IMR-90 (cell line): Measurements from ENCODE around the gene HYCC1. TPM values are rescaled to one million over a fixed set of nuclear protein-coding genes. Genes with fewer than 3 reads are reported as not detected.
A peak's percentile ranks its signal among the peaks of the same experiment; 100 is the strongest.

Experiments
- ATAC-seq: fragments of 200-7000 bp; cut with Tn5 transposase; 2 replicates; pipeline ENCODE4 v1.9.1; 2020; ENCODE audit warnings: low read depth, mild to moderate bottlenecking, moderate library complexity
- BruUV-seq: library from RNA; stranded (reverse); fragments of 400-500 nt; replicated peaks from 2 replicates; lab custom pipeline; 2021; lab: Mats Ljungman, UMichigan
- CTCF ChIA-PET: fragments of 300-600 bp; formaldehyde crosslinking; extraction: SDS; loops from one replicate; lab custom pipeline; 2021; ENCODE audit warnings: antibody characterized with exemption; lab: Yijun Ruan, JAX
- POLR2A ChIA-PET: fragments of 300-600 bp; sonication (Branson Sonifier 250); formaldehyde crosslinking; loops from one replicate; lab custom pipeline; 2022; ENCODE audit warnings: antibody characterized with exemption; ENCODE audit not compliant: unreplicated experiment; lab: Charles Lee
- DNase-seq: peaks from one replicate; pipeline ENCODE4 v3.0.0; 2013
- H2AFZ ChIP-seq: replicated peaks from 2 replicates; pipeline ENCODE3; 2013; ENCODE audit warnings: low read length, mild to moderate bottlenecking; ENCODE audit not compliant: poor library complexity
- H2AK5ac ChIP-seq: 2 replicates; pipeline ENCODE4 v1.6.1; 2013; ENCODE audit warnings: low read depth, low read length, inconsistent platforms
- H2AK9ac ChIP-seq: replicated peaks from 2 replicates; pipeline ENCODE3; 2013; ENCODE audit warnings: mild to moderate bottlenecking, low read depth, low read length, moderate library complexity; ENCODE audit not compliant: poor library complexity
- H2BK120ac ChIP-seq: 2 replicates; pipeline ENCODE4 v1.6.1; 2013; ENCODE audit warnings: low read depth, low read length, inconsistent platforms
- H2BK15ac ChIP-seq: 3 replicates; pipeline ENCODE4 v1.6.1; 2013; ENCODE audit warnings: low read depth, low read length, inconsistent platforms
- H2BK20ac ChIP-seq: 2 replicates; pipeline ENCODE4 v1.6.1; 2013; ENCODE audit warnings: low read depth, mild to moderate bottlenecking, inconsistent platforms, low read length, moderate library complexity
- H2BK5ac ChIP-seq: 2 replicates; pipeline ENCODE4 v1.6.1; 2013; ENCODE audit warnings: mild to moderate bottlenecking, low read depth, low read length, inconsistent platforms; ENCODE audit not compliant: poor library complexity, severe bottlenecking
- H3K14ac ChIP-seq: replicated peaks from 2 replicates; pipeline ENCODE4 v1.6.1; 2013; ENCODE audit warnings: low read depth, low read length, inconsistent platforms
- H3K18ac ChIP-seq: 2 replicates; pipeline ENCODE4 v1.6.1; 2013; ENCODE audit warnings: low read depth, low read length, control low read depth
- H3K23ac ChIP-seq: 2 replicates; pipeline ENCODE4 v1.6.1; 2013; ENCODE audit warnings: low read depth, low read length, inconsistent platforms
- H3K27ac ChIP-seq: 2 replicates; pipeline ENCODE4 v1.5.1; 2013; ENCODE audit warnings: mild to moderate bottlenecking, control low read depth, low read length; ENCODE audit not compliant: insufficient read depth
- H3K27me3 ChIP-seq: 2 replicates; pipeline ENCODE4 v1.6.1; 2013; ENCODE audit warnings: low read length; ENCODE audit not compliant: control insufficient read depth, insufficient read depth
- H3K36me3 ChIP-seq: 2 replicates; pipeline ENCODE4 v1.6.1; 2013; ENCODE audit warnings: low read length, mixed read lengths; ENCODE audit not compliant: control insufficient read depth, insufficient read depth
- H3K4ac ChIP-seq: 2 replicates; pipeline ENCODE4 v1.6.1; 2013; ENCODE audit warnings: low read depth, low read length, inconsistent platforms
- H3K4me1 ChIP-seq: 2 replicates; pipeline ENCODE4 v1.6.1; 2013; ENCODE audit warnings: low read length, mixed read lengths; ENCODE audit not compliant: control insufficient read depth, insufficient read depth
- H3K4me2 ChIP-seq: 2 replicates; pipeline ENCODE4 v1.6.1; 2013; ENCODE audit warnings: low read depth, mild to moderate bottlenecking, control low read depth, low read length, moderate library complexity
- H3K4me3 ChIP-seq: 2 replicates; pipeline ENCODE4 v1.5.1; 2013; ENCODE audit warnings: low read depth, mild to moderate bottlenecking, control low read depth, low read length, moderate library complexity; ENCODE audit not compliant: insufficient read depth
- H3K56ac ChIP-seq: 2 replicates; pipeline ENCODE4 v1.6.1; 2013; ENCODE audit warnings: low read length, inconsistent platforms; ENCODE audit not compliant: insufficient read depth; ENCODE audit errors: extremely low read depth
- H3K79me1 ChIP-seq, 2 experiments: 2 replicates each; pipeline ENCODE4 v1.6.1; 2013; ENCODE audit warnings: low read length in 2 of 2, inconsistent platforms in 1 of 2, low read depth in 1 of 2
- H3K9ac ChIP-seq: 2 replicates; pipeline ENCODE4 v1.6.1; 2013; ENCODE audit warnings: low read depth, low read length, control low read depth
- H3K9me1 ChIP-seq: 2 replicates; pipeline ENCODE4 v1.6.1; 2013; ENCODE audit warnings: low read length, inconsistent platforms; ENCODE audit not compliant: insufficient read depth
- H3K9me3 ChIP-seq: 2 replicates; pipeline ENCODE4 v1.6.1; 2013; ENCODE audit warnings: low read length; ENCODE audit not compliant: control insufficient read depth, insufficient read depth
- H4K20me1 ChIP-seq: 2 replicates; pipeline ENCODE4 v1.6.1; 2013; ENCODE audit warnings: low read length, inconsistent platforms; ENCODE audit not compliant: insufficient read depth
- H4K5ac ChIP-seq: 2 replicates; pipeline ENCODE4 v1.6.1; 2013; ENCODE audit warnings: mild to moderate bottlenecking, low read depth, low read length, control low read depth
- H4K8ac ChIP-seq, 2 experiments: 2 replicates each; pipeline ENCODE4 v1.6.1; 2013; ENCODE audit warnings: low read depth in 2 of 2, low read length in 2 of 2, control low read depth in 1 of 2, inconsistent platforms in 1 of 2
- H4K91ac ChIP-seq: 2 replicates; pipeline ENCODE4 v1.6.1; 2013; ENCODE audit warnings: low read depth, low read length, inconsistent platforms; ENCODE audit not compliant: insufficient read depth
- BHLHE40 ChIP-seq: fragments of 150-350 bp; IDR thresholded peaks from 2 replicates; pipeline ENCODE4 v1.6.1; 2016; ENCODE audit warnings: mild to moderate bottlenecking, low read depth, low read length
- CEBPB ChIP-seq: IDR thresholded peaks from 2 replicates; pipeline ENCODE4 v1.6.1; 2012; ENCODE audit warnings: low read depth, low read length, improper control_type of control experiment
- FOS ChIP-seq: fragments of 150-350 bp; IDR thresholded peaks from 2 replicates; pipeline ENCODE4 v1.6.1; 2016; ENCODE audit warnings: low read depth, low read length
- MAFK ChIP-seq: IDR thresholded peaks from 2 replicates; pipeline ENCODE4 v1.6.1; 2012; ENCODE audit warnings: low read depth, low read length, improper control_type of control experiment
- MXI1 ChIP-seq: IDR thresholded peaks from 2 replicates; pipeline ENCODE4 v1.6.1; 2012; ENCODE audit warnings: low read depth, mild to moderate bottlenecking, low read length, moderate library complexity, borderline replicate concordance
- NFE2L2 ChIP-seq: fragments of 150-350 bp; IDR thresholded peaks from 2 replicates; pipeline ENCODE4 v1.6.1; 2016; ENCODE audit warnings: low read depth, mild to moderate bottlenecking, low read length
- POLR2A ChIP-seq: IDR thresholded peaks from 2 replicates; pipeline ENCODE4 v1.6.1; 2012; ENCODE audit warnings: mild to moderate bottlenecking, low read depth, low read length
- RFX5 ChIP-seq: IDR thresholded peaks from 2 replicates; pipeline ENCODE4 v1.8.0; 2012; ENCODE audit warnings: low read depth, mild to moderate bottlenecking, low read length, moderate library complexity
- WGBS, 2 experiments: methylation state at CpG; one replicate each; pipeline versions ENCODE4 v1.1.5 to v1.1.7; 2013; ENCODE audit warnings: missing lambda C conversion rate in 2 of 2; ENCODE audit not compliant: insufficient read length in 1 of 2; ENCODE audit errors: extremely low coverage in 2 of 2; 5-methylcytosine and 5-hydroxymethylcytosine counted together
- dilution Hi-C: fragments of 300-500 bp; cut with HindIII; formaldehyde crosslinking; loops from one replicate; pipeline ENCODE4 v1.14.3; 2018; ENCODE audit warnings: low sequenced_read_pairs; ENCODE audit not compliant: unreplicated experiment
- in situ Hi-C: fragments of 300-500 bp; cut with MboI; formaldehyde crosslinking; loops from 3 replicates; pipeline ENCODE4 v1.14.3; 2019; ENCODE audit warnings: low sequenced_read_pairs, inconsistent platforms, mixed read lengths
- intact Hi-C: fragments of 100-400 bp; cut with micrococcal nuclease; formaldehyde crosslinking; loops from 2 replicates; pipeline ENCODE4 v1.10.0; 2022
- polyA plus RNA-seq, 3 experiments: library from polyadenylated mRNA; depleted of rRNA; stranded (reverse); fragments of >200 nt; gene quantifications; 2 replicates each; pipeline ENCODE4 v1.2.3, GENCODE V29; 2012; ENCODE audit warnings: low replicate concordance in 1 of 3
- total RNA-seq: library from RNA; depleted of rRNA; stranded (reverse); fragments of >200 nt; gene quantifications from 2 replicates; pipeline ENCODE4 v1.2.3, GENCODE V29; 2012
- TF ChIP-seq, protein P1 (sequence below): fragments of 150-350 bp; IDR thresholded peaks from 2 replicates; pipeline ENCODE4 v1.6.1; 2016; ENCODE audit warnings: low read depth, mild to moderate bottlenecking, low read length, moderate library complexity, borderline replicate concordance

Gene HYCC1
- total and polyA plus RNA-seq, 2 of the 4 experiments (the other 2 are of a cell fraction): 44.1 to 78.3 TPM

DNA sequence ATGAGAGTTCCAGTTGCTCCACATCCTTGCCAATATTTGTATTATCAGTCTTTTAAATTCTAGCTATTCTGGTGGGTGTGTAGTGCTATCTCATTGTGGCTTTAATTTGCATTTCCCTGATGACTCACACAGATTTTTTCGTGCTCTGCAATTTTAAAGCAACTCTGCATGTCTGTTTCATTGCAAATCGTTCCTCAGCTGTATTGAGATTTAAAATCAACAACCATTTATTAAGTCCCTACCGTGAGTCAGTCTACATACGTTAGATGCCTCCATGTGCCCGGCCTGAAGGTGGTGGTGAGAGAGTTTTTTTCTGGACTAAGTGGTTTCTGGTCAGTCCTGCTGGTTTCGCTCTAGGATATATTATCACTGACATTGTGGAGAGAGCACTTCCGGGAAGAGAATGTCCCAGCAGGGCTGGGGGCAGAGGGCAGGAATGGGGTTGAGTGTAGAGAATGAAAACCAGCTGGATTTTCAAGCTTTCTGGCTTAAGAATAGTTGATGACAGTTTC lies 8.4 kb upstream of the HYCC1 start:
- ChIA-PET POLR2A (no interaction called here), CTCF (interaction anchor here (1.0 kb wide), 1 partner anchor 33 kb away, joined by 4 read pairs; no protein-coding TSS in a partner anchor)
- H3K4me3 ChIP-seq: no peak overlapping the region
- TF ChIP-seq CEBPB (peak; percentile 69; the same call in 1 of the 2 replicates), BHLHE40 (peak; percentile 34; the same call in 1 of the 2 replicates), MXI1 (peak; percentile 35; the same call in 1 of the 2 replicates), POLR2A (no peak), MAFK (peak; percentile 77), RFX5 (no peak), FOS (peak; percentile 74; the same call in 1 of the 2 replicates), NFE2L2 (peak; percentile 54; the same call in 1 of the 2 replicates)
- TF ChIP-seq, protein P1, sequence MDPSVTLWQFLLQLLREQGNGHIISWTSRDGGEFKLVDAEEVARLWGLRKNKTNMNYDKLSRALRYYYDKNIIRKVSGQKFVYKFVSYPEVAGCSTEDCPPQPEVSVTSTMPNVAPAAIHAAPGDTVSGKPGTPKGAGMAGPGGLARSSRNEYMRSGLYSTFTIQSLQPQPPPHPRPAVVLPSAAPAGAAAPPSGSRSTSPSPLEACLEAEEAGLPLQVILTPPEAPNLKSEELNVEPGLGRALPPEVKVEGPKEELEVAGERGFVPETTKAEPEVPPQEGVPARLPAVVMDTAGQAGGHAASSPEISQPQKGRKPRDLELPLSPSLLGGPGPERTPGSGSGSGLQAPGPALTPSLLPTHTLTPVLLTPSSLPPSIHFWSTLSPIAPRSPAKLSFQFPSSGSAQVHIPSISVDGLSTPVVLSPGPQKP: no peak
- no peak overlapping the region for H3K14ac ChIP-seq
- H3K9ac ChIP-seq: no peak overlapping the region
- no peak overlapping the region for H2AK5ac ChIP-seq
- H3K36me3 ChIP-seq: no peaks in the 10 kb centered on the region
- H4K8ac ChIP-seq: no peak overlapping the region; a peak in 1 of 4 replicates
- in situ Hi-C loops: no loop called here
- H4K5ac ChIP-seq: no peak overlapping the region
- no peak overlapping the region for H3K23ac ChIP-seq
- WGBS, 2 experiments: 0% methylated on average over 1 of the region's 7 CpGs; no CpG with 5 or more reads in 1 of the 2 experiments
- H2BK5ac ChIP-seq: peak overlapping the region; percentile 61
- BruUV-seq: no TSS peak
- peaks cover 0 to 8% of the 10 kb centered on the region in 2 experiments; a peak in 1 of 4 replicates for H3K79me1 ChIP-seq
- peak overlapping the region; percentile 29 for H2BK120ac ChIP-seq
- H3K27me3 ChIP-seq: no peaks in the 10 kb centered on the region
- H3K4me1 ChIP-seq: peaks cover 15% of the 10 kb centered on the region
- H3K27ac ChIP-seq: peak overlapping the region; percentile 47; the same call in 1 of the 2 replicates
- H2AK9ac ChIP-seq: no peak overlapping the region
- H2AFZ ChIP-seq: peak overlapping the region; percentile 14
- no peaks in the 10 kb centered on the region for H4K20me1 ChIP-seq
- peak overlapping the region; percentile 9; the same call in 1 of the 2 replicates for H2BK20ac ChIP-seq
- no peaks in the 10 kb centered on the region; the same call in 1 of the 2 replicates for H3K9me3 ChIP-seq
- H3K9me1 ChIP-seq: peaks cover 12% of the 10 kb centered on the region
- no peak overlapping the region for H3K18ac ChIP-seq
- no peak overlapping the region; the same call in 1 of the 2 replicates for H3K56ac ChIP-seq
- dilution Hi-C loops: no loop called here
- H3K4ac ChIP-seq: 0 out of 2 replicates have a peak overlapping the region, but pooled peaks have one; percentile 0
- H4K91ac ChIP-seq: no peak overlapping the region
- H3K4me2 ChIP-seq: peak overlapping the region; percentile 67
- H2BK15ac ChIP-seq: no peak overlapping the region
- ATAC-seq: peak; percentile 73
- peak; percentile 95 for DNase-seq
- intact Hi-C loops: no loop called here
